ENCODE data around the gene LRRK1.

Gene LRRK1

GRCh38 chr15:101070502-101071273 lies 151.5 kb downstream of the LRRK1 start:
- no peak for TF ChIP-seq SIN3A (IDR thresholded peaks at IDR 0.05; ENCODE audit: borderline replicate concordance, insufficient read depth, low read length)
- TF ChIP-seq FOXP2 (optimal IDR thresholded peaks at IDR 0.05; ENCODE audit: borderline replicate concordance, extremely low read depth, extremely low read length, insufficient read depth): no peak
- TF ChIP-seq REST (IDR thresholded peaks at IDR 0.05; ENCODE audit: insufficient read depth in 1 of 2, low read depth in 2 of 2, low read length in 2 of 2): no peak
- no peak for TF ChIP-seq POLR2AphosphoS5 (IDR thresholded peaks at IDR 0.05; ENCODE audit: low read depth, low read length)

DNA sequence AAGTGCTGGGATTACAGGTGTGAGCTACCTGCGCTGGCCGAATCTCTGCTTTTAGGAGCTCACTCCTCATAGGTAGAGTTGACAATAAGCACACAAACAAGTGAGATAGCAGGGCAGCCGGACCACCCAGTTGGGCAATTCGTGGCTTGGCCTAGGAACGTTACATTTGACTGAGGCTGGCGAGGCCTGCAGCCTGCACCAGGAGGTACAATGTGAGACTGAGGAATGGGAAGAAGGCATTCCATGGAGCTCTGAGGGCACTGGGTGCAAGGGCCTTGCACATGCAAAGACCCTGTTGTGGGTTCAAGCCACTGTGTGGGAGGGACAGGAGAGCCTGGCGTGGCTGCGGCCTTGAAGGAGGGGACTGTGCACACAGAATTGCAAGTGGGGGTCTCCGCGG lies 152.5 kb downstream of the LRRK1 start:
- TF ChIP-seq FOXP2 (optimal IDR thresholded peaks at IDR 0.05; ENCODE audit: borderline replicate concordance, extremely low read depth, extremely low read length, insufficient read depth) (no peak), SIN3A (IDR thresholded peaks at IDR 0.05; ENCODE audit: borderline replicate concordance, insufficient read depth, low read length) (no peak)

DNA sequence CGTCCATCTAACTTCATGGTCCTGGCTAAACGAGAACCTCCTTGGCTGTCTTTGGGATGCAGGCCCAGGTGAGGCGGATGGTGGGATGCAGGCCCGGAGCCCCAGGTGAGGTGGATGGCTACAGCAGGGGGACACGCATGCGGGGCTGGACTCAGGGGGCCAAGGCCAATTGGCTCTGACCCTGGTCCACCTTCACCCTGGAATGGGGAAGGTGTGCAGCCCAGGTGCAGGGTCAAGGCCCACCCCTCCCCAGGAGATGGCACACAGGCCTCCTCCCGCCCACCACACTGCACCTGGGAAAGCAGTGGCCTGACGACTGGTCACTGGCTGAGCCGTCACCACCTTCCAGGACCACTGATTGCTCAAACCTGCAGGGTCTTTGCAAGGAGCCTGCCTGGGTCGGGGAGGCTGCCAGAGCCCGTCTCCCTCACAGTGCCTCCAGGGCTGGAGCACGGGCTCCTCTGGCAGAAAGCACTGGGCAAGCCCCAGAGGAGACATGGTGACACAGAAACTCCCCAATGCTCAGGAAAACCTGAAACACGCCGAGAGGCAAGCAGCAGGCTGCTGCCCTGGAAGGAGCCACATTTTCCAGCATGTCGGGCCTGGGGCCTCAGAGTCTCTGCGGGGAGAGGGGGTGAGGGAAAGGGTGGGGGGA lies 159.6 kb downstream of the LRRK1 start:
- TF ChIP-seq REST (IDR thresholded peaks at IDR 0.05; ENCODE audit: insufficient read depth in 1 of 2, low read depth in 2 of 2, low read length in 2 of 2) (no peak), POLR2AphosphoS5 (IDR thresholded peaks at IDR 0.05; ENCODE audit: low read depth, low read length) (no peak), TAF1 (IDR thresholded peaks at IDR 0.05; ENCODE audit: borderline replicate concordance, insufficient read depth, low read length) (no peak), FOXP2 (optimal IDR thresholded peaks at IDR 0.05; ENCODE audit: borderline replicate concordance, extremely low read depth, extremely low read length, insufficient read depth) (no peak), SIN3A (IDR thresholded peaks at IDR 0.05; ENCODE audit: borderline replicate concordance, insufficient read depth, low read length) (no peak)

GRCh38 chr15:101081900-101082299 lies 162.7 kb downstream of the LRRK1 start:
- TF ChIP-seq SIN3A (IDR thresholded peaks at IDR 0.05; ENCODE audit: borderline replicate concordance, insufficient read depth, low read length): no peak

DNA sequence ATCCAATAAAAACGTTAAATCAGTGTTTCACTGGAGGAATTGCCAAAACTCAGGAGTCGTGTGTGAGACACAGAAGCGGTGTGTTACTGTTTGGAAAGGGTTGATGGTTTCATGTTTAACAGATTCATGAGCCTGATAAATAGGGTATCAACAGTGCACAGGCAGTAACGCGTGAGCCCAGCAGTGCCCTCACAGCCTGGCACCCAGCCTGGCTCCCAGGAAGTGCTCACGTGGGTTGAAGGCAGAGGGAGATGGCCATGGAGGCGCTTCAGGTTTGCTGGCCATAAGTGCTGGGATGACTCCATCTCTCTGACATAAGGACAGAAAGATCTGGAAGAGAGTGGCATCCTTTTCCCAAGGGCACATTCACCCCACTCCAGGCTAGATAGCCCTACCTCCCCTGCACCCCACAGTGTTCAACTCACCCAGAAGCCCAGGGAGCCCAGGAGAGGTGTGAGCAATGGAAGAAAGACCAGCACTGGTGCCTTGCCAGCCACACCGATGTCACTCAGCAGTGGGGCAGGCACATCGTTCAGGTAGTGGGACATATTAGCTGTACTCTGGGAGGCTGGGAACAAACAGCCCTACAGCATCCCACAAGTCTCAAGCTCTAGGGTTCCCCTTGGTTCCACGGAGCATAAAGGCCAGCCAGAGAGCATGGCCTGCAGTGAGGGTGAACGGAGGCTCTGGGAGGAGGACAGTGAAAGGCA lies 164.3 kb downstream of the LRRK1 start:
- TF ChIP-seq REST (IDR thresholded peaks at IDR 0.05; ENCODE audit: insufficient read depth in 1 of 2, low read depth in 2 of 2, low read length in 2 of 2): no peak
- TF ChIP-seq POLR2AphosphoS5 (IDR thresholded peaks at IDR 0.05; ENCODE audit: low read depth, low read length): no peak
- no peak for TF ChIP-seq SIN3A (IDR thresholded peaks at IDR 0.05; ENCODE audit: borderline replicate concordance, insufficient read depth, low read length)
- no peak for TF ChIP-seq FOXP2 (optimal IDR thresholded peaks at IDR 0.05; ENCODE audit: borderline replicate concordance, extremely low read depth, extremely low read length, insufficient read depth)
- TF ChIP-seq TAF1 (IDR thresholded peaks at IDR 0.05; ENCODE audit: borderline replicate concordance, insufficient read depth, low read length): no peak

GRCh38 chr15:101084801-101085200 lies 165.6 kb downstream of the LRRK1 start:
- no peak for TF ChIP-seq POLR2AphosphoS5 (IDR thresholded peaks at IDR 0.05; ENCODE audit: low read depth, low read length)
- TF ChIP-seq REST (IDR thresholded peaks at IDR 0.05; ENCODE audit: insufficient read depth in 1 of 2, low read depth in 2 of 2, low read length in 2 of 2): no peak
- no peak for TF ChIP-seq TAF1 (IDR thresholded peaks at IDR 0.05; ENCODE audit: borderline replicate concordance, insufficient read depth, low read length)
- TF ChIP-seq SIN3A (IDR thresholded peaks at IDR 0.05; ENCODE audit: borderline replicate concordance, insufficient read depth, low read length): no peak
- TF ChIP-seq FOXP2 (optimal IDR thresholded peaks at IDR 0.05; ENCODE audit: borderline replicate concordance, extremely low read depth, extremely low read length, insufficient read depth): no peak
